Measurements from ENCODE around the gene CCDC70.

Gene CCDC70

GRCh38 chr13:51840917-51841316 is 20.9 kb upstream of the CCDC70 start:
- H3K4me3 Mint-ChIP-seq: no peak overlapping the region
- H3K4me1 Mint-ChIP-seq: peaks cover 41% of the 10 kb centered on the region
- DNase-seq (no peak), ATAC-seq (no peak)
- H3K27me3 Mint-ChIP-seq: peaks cover 8% of the 10 kb centered on the region
- no peaks in the 10 kb centered on the region for H3K9me3 Mint-ChIP-seq
- H3K27ac Mint-ChIP-seq: no peak overlapping the region

GRCh38 chr13:51841732-51842131 is 20.0 kb upstream of the CCDC70 start:
- ATAC-seq (no peak), DNase-seq (no peak)

GRCh38 chr13:51843529-51843928 is 18.2 kb upstream of the CCDC70 start:
- Mint-ChIP-seq H3K27ac (peak overlapping the region in 1 of 2 donors; percentile 43), H3K4me1 (peaks cover 19% of the 10 kb centered on the region), H3K4me3 (no peak overlapping the region), H3K9me3 (no peaks in the 10 kb centered on the region), H3K27me3 (peaks cover 8% of the 10 kb centered on the region)
- DNase-seq: no peak
- ATAC-seq: no peak

More at GRCh38 chr13:51841732-51842131, 20.0 kb upstream of the CCDC70 start:
- Mint-ChIP-seq H3K4me1 (peaks cover 37% of the 10 kb centered on the region), H3K9me3 (no peaks in the 10 kb centered on the region), H3K27me3 (peaks cover 8% of the 10 kb centered on the region), H3K27ac (no peak overlapping the region), H3K4me3 (no peak overlapping the region)

- peak; percentile 73 for ATAC-seq
- Mint-ChIP-seq H3K4me3 (peak within 1 kb of the TSS; percentile 55 to 74), H3K27ac (no peak within 1 kb of the TSS)
These were observed 16.8 kb upstream of the CCDC70 start, which contains the start of gene TMEM272 for GRCh38 chr13:51844862-51845573. Gene TMEM272 (minus strand): TSS chr13:51845177. CDS start chr13:51838530, 6,647 bp downstream.

GRCh38 chr13:51845574-51846318 is 16.0 kb upstream of the CCDC70 start:
- no peaks in the 10 kb centered on the region for H3K9me3 Mint-ChIP-seq
- ATAC-seq: no peak
- H3K4me3 Mint-ChIP-seq: no peak overlapping the region

More at GRCh38 chr13:51844862-51845573, 16.8 kb upstream of the CCDC70 start, which contains the start of gene TMEM272:
- peak; percentile 60 to 62 for DNase-seq
- peaks cover 8% of the 10 kb centered on the region for H3K27me3 Mint-ChIP-seq
- H3K9me3 Mint-ChIP-seq: no peaks in the 10 kb centered on the region
- peaks cover 21% of the 10 kb centered on the region for H3K4me1 Mint-ChIP-seq

GRCh38 chr13:51846756-51847155 is 15.0 kb upstream of the CCDC70 start:
- Mint-ChIP-seq H3K27me3 (peaks cover 8% of the 10 kb centered on the region), H3K27ac (no peak overlapping the region), H3K4me1 (peaks cover 21% of the 10 kb centered on the region), H3K9me3 (no peaks in the 10 kb centered on the region), H3K4me3 (no peak overlapping the region)
- DNase-seq (no peak), ATAC-seq (peak; percentile 44)

More at GRCh38 chr13:51845574-51846318, 16.0 kb upstream of the CCDC70 start:
- Mint-ChIP-seq H3K4me1 (peaks cover 21% of the 10 kb centered on the region), H3K27me3 (peaks cover 8% of the 10 kb centered on the region), H3K27ac (no peak overlapping the region)
- DNase-seq: no peak

GRCh38 chr13:51848674-51849073 is 13.1 kb upstream of the CCDC70 start:
- no peak for ATAC-seq
- Mint-ChIP-seq H3K9me3 (no peaks in the 10 kb centered on the region), H3K27ac (no peak overlapping the region), H3K4me1 (peaks cover 21% of the 10 kb centered on the region), H3K4me3 (no peak overlapping the region), H3K27me3 (peaks cover 8% of the 10 kb centered on the region)
- no peak for DNase-seq

GRCh38 chr13:51849145-51850101 is 12.3 kb upstream of the CCDC70 start:
- peaks cover 11% of the 10 kb centered on the region for H3K27me3 Mint-ChIP-seq
- no peak overlapping the region for H3K27ac Mint-ChIP-seq
- DNase-seq (peak in 1 of 2 donors; percentile 36), ATAC-seq (peak; percentile 64)
- H3K9me3 Mint-ChIP-seq: no peaks in the 10 kb centered on the region
- H3K4me3 Mint-ChIP-seq: no peak overlapping the region
- H3K4me1 Mint-ChIP-seq: peaks cover 18% of the 10 kb centered on the region

GRCh38 chr13:51856027-51856736 is 5.6 kb upstream of the CCDC70 start:
- DNase-seq (no peak), ATAC-seq (peak; percentile 37)
- Mint-ChIP-seq H3K27me3 (peaks cover 13% of the 10 kb centered on the region), H3K4me1 (peaks cover 2% of the 10 kb centered on the region), H3K9me3 (peaks cover 0 to 5% of the 10 kb centered on the region in 2 donors), H3K27ac (no peak overlapping the region), H3K4me3 (no peak overlapping the region)

- H3K27me3 Mint-ChIP-seq: peaks cover 13% of the 10 kb centered on the region
- H3K9me3 Mint-ChIP-seq: peaks cover 0 to 5% of the 10 kb centered on the region in 2 donors
- no peak overlapping the region for H3K27ac Mint-ChIP-seq
- ATAC-seq (no peak), DNase-seq (no peak)
- no peak overlapping the region for H3K4me3 Mint-ChIP-seq
- peaks cover 10% of the 10 kb centered on the region for H3K4me1 Mint-ChIP-seq
These were observed 4.8 kb upstream of the CCDC70 start for GRCh38 chr13:51856998-51857397.

GRCh38 chr13:51858433-51859247 is 3.1 kb upstream of the CCDC70 start:
- Mint-ChIP-seq H3K4me3 (no peak overlapping the region), H3K27ac (no peak overlapping the region), H3K27me3 (peaks cover 13% of the 10 kb centered on the region), H3K9me3 (peaks cover 0 to 5% of the 10 kb centered on the region in 2 donors), H3K4me1 (peaks cover 26% of the 10 kb centered on the region)
- ATAC-seq: no peak
- DNase-seq: no peak

- Mint-ChIP-seq H3K9me3 (no peaks in the 10 kb centered on the region), H3K4me1 (peaks cover 26% of the 10 kb centered on the region), H3K27me3 (peaks cover 7% of the 10 kb centered on the region), H3K4me3 (no peak overlapping the region), H3K27ac (peak overlapping the region in 1 of 2 donors; percentile 16)
- no peak for ATAC-seq
- no peak for DNase-seq
These were observed 1.2 kb downstream of the CCDC70 start for GRCh38 chr13:51862957-51863356.

GRCh38 chr13:51865838-51866237 is 4.1 kb downstream of the CCDC70 start:
- Mint-ChIP-seq H3K4me3 (no peak overlapping the region), H3K27ac (no peak overlapping the region), H3K4me1 (peaks cover 26% of the 10 kb centered on the region), H3K27me3 (peaks cover 7% of the 10 kb centered on the region), H3K9me3 (no peaks in the 10 kb centered on the region)
- ATAC-seq (no peak), DNase-seq (no peak)

GRCh38 chr13:51867062-51867461 is 5.3 kb downstream of the CCDC70 start:
- Mint-ChIP-seq H3K4me1 (peaks cover 16% of the 10 kb centered on the region), H3K4me3 (no peak overlapping the region), H3K27me3 (peaks cover 7% of the 10 kb centered on the region), H3K27ac (no peak overlapping the region), H3K9me3 (no peaks in the 10 kb centered on the region)
- no peak for DNase-seq
- no peak for ATAC-seq
